Measurements from ENCODE around the gene UBE2N. TPM values are rescaled to one million over a fixed set of nuclear protein-coding genes. Genes with fewer than 3 reads are reported as not detected.
"Not testable (repeated sequence)": the region's sequence is repeated elsewhere in the genome, so short reads cannot be mapped to it uniquely, and the experiment has no call there.

UBE2N gene
- total and polyA plus RNA-seq, 2 of the 8 experiments (the other 6 are each of a cell fraction or from before 2014, with no cell fraction given), result 108 to 225 TPM

DNA sequence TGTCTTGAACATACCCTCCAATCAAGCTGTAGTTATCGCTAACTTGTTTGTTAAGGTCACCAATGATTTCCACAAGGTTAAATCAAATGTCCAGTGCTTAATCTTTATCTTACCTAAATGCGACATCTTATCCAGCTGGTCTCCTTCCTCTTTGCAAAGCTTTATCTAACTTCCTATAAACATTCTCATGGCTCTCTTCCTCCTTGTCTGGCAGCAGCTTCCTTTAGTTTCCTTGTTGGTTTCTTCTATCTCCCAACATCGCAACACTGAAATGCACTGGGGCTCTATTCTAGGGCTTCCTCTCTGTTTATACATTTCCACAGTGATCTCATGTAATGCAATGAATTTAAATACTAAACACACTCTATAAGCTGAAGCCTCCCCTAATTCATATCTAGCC is 28.7 kb downstream of the UBE2N start (continued):
- TF ChIP-seq SUZ12 (IDR thresholded peaks at IDR 0.05; ENCODE audit: low read length) (no peak), CTBP2 (IDR thresholded peaks at IDR 0.05; ENCODE audit: borderline replicate concordance, insufficient read depth, insufficient read length, low read length) (no peak), NRF1 (IDR thresholded peaks at IDR 0.05; ENCODE audit: low read depth, low read length) (no peak), KDM4A (IDR thresholded peaks at IDR 0.05; ENCODE audit: low read depth, low read length, severe bottlenecking) (no peak), FOSL1 (IDR thresholded peaks at IDR 0.05; ENCODE audit: insufficient read depth, low read depth, low read length) (no peak)
- TF ChIP-seq, protein P1, sequence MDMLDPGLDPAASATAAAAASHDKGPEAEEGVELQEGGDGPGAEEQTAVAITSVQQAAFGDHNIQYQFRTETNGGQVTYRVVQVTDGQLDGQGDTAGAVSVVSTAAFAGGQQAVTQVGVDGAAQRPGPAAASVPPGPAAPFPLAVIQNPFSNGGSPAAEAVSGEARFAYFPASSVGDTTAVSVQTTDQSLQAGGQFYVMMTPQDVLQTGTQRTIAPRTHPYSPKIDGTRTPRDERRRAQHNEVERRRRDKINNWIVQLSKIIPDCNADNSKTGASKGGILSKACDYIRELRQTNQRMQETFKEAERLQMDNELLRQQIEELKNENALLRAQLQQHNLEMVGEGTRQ (IDR thresholded peaks at IDR 0.05; ENCODE audit: low read length), result no peak

DNA sequence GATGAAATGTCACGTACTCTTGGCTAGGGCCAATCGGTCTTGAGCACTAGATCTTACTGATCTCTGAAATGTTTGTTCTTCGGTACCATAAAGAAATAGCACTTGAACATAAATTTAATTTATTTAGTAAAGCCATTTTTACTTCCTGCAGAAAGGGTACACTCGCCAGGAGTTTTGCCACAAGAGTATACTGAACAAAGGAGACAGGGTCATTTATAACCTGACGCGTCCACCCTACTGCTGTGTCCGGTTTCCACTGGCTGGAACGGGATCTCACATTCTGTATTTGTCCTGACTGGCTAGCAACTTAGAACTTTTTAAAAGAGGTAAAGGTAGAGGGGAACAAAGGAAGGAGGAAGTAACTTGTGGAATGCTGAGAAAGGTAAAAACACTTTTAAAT is 29.4 kb downstream of the UBE2N start:
- H3K9me3 ChIP-seq (ENCODE audit: insufficient read depth in 2 of 2, low read depth in 1 of 2, low read length in 1 of 2); H3K4me3 ChIP-seq (ENCODE audit: extremely low read depth in 1 of 4, insufficient read depth in 2 of 4, low read depth in 3 of 4, low read length in 4 of 4); H3K27me3 ChIP-seq (replicated peaks in 1 of 4; ENCODE audit: control insufficient read depth in 3 of 4, extremely low read depth in 1 of 4, insufficient read depth in 3 of 4, low read length in 3 of 4); DNase-seq (ENCODE audit: low read depth in 1 of 2, low spot score in 2 of 2); H2AK5ac ChIP-seq (ENCODE audit: low read depth, low read length); H4K8ac ChIP-seq (ENCODE audit: extremely low read depth, insufficient read depth, low read length); H3K56ac ChIP-seq (replicated peaks; ENCODE audit: insufficient read length, low read depth, low read length); FAIRE-seq; H2AFZ ChIP-seq (ENCODE audit: low read length); H3K9ac ChIP-seq (replicated peaks in 1 of 4; ENCODE audit: extremely low read depth in 1 of 4, low read depth in 3 of 4, low read length in 3 of 4); H3K23ac ChIP-seq (ENCODE audit: insufficient read length); H2BK5ac ChIP-seq (ENCODE audit: low read depth, low read length); H2BK20ac ChIP-seq (ENCODE audit: low read length); H2BK12ac ChIP-seq (ENCODE audit: low read depth, low read length); H2BK15ac ChIP-seq (ENCODE audit: low read length); H3K4me1 ChIP-seq (replicated peaks in 1 of 4; ENCODE audit: control insufficient read depth in 3 of 4, insufficient read depth in 4 of 4, low read length in 3 of 4); CTCF ChIA-PET (ENCODE audit: partially characterized antibody); H3K18ac ChIP-seq (ENCODE audit: extremely low read depth, low read length); H3K23me2 ChIP-seq (ENCODE audit: low read depth, low read length); H3K4ac ChIP-seq (replicated peaks; ENCODE audit: insufficient read length, low read depth, low read length); H2BK120ac ChIP-seq (replicated peaks; ENCODE audit: low read depth, low read length); H3K79me1 ChIP-seq (ENCODE audit: low read depth, low read length); H4K91ac ChIP-seq (replicated peaks; ENCODE audit: insufficient read length, low read length); H3K27ac ChIP-seq (ENCODE audit: low read depth, low read length); H3K14ac ChIP-seq (ENCODE audit: insufficient read length); H4K5ac ChIP-seq (ENCODE audit: insufficient read length, low read depth, low read length); H3K4me2 ChIP-seq (ENCODE audit: insufficient read depth in 1 of 2, low read depth in 2 of 2, low read length in 2 of 2): not testable (repeated sequence)
- H3K36me3 ChIP-seq (ENCODE audit: control insufficient read depth in 2 of 4, insufficient read depth in 4 of 4, low read length in 3 of 4), result peaks cover 0 to 28% (median 8%) of the 10 kb centered on the region in 4 experiments; a peak in 5 of 8 replicates
- POLR2A ChIA-PET (ENCODE audit: partially characterized antibody), result interaction anchor here (3.4 kb wide), 1 partner anchor 8 kb away, joined by 23 read pairs; no protein-coding TSS in a partner anchor
- peaks cover 9 to 19% of the 10 kb centered on the region in 2 experiments for H4K20me1 ChIP-seq (replicated peaks in 1 of 2; ENCODE audit: control insufficient read depth in 1 of 2, insufficient read depth in 2 of 2, low read length in 2 of 2)
- 88% methylated on average over 5 of the region's 8 CpGs; no CpG with 5 or more reads in 1 of the 2 experiments for WGBS, 2 experiments (ENCODE audit: extremely low coverage in 1 of 2, insufficient coverage in 1 of 2, insufficient read length in 1 of 2, insufficient replicate concordance in 2 of 2, low coverage in 1 of 2, low lambda C conversion rate in 2 of 2, missing lambda C conversion rate in 1 of 2)
- peaks cover 23 to 67% of the 10 kb centered on the region in 2 experiments for H3K79me2 ChIP-seq (ENCODE audit: control insufficient read depth in 1 of 2, insufficient read depth in 2 of 2, low read length in 2 of 2)
